GM13976 (cell line): ENCODE results near the gene DHRS13.

Experiments used
- DNase-seq: peaks from one replicate; pipeline ENCODE4 v3.0.0; 2012; ENCODE audit warnings: low spot score
- CTCF ChIP-seq: IDR thresholded peaks from 2 replicates; pipeline ENCODE4 v1.5.1; 2012; ENCODE audit warnings: borderline replicate concordance, mild to moderate bottlenecking; ENCODE audit not compliant: insufficient read depth; ENCODE audit errors: extremely low read depth, missing control alignments, control extremely low read depth
- in situ Hi-C: fragments of 300-500 bp; cut with MboI; formaldehyde crosslinking; loops from one replicate; pipeline ENCODE4 v1.12.0; 2022; ENCODE audit warnings: low sequenced_read_pairs, mixed read lengths, inconsistent platforms; ENCODE audit not compliant: unreplicated experiment

The DHRS13 gene

GRCh38 chr17:28912938-28913333 lies 10.1 kb upstream of the DHRS13 start:
- no peak for DNase-seq
- in situ Hi-C loops = no loop called here
- TF ChIP-seq CTCF = no peak

- DNase-seq = no peak
- in situ Hi-C loops = no loop called here
- no peak for TF ChIP-seq CTCF
Observed at GRCh38 chr17:28912281-28912937, 9.5 kb upstream of the DHRS13 start.

GRCh38 chr17:28911411-28912045 lies 8.6 kb upstream of the DHRS13 start:
- no peak for DNase-seq
- no peak for TF ChIP-seq CTCF
- in situ Hi-C loops = no loop called here

- no peak for DNase-seq
- in situ Hi-C loops = no loop called here
- no peak for TF ChIP-seq CTCF
Observed at GRCh38 chr17:28910534-28910933, 7.7 kb upstream of the DHRS13 start.

- no peak for DNase-seq
- in situ Hi-C loops = no loop called here
- no peak for TF ChIP-seq CTCF
Observed at GRCh38 chr17:28908640-28909167, 5.8 kb upstream of the DHRS13 start.

GRCh38 chr17:28907709-28908475 lies 5.0 kb upstream of the DHRS13 start:
- no peak for DNase-seq
- TF ChIP-seq CTCF = no peak
- in situ Hi-C loops = no loop called here
